HCT116 (cell line): Measurements from ENCODE around the gene RPTOR. TPM values are rescaled to one million over a fixed set of nuclear protein-coding genes. Genes with fewer than 3 reads are reported as not detected.

Source experiments
- ATAC-seq: fragments of 200-7000 bp; cut with Tn5 transposase; 2 replicates; pipeline ENCODE4 v1.9.1; 2020; ENCODE audit warnings: mild to moderate bottlenecking, moderate library complexity
- BruUV-seq: library from RNA; stranded (reverse); fragments of 400-500 nt; replicated peaks from 2 replicates; lab custom pipeline; 2021; lab: Mats Ljungman, UMichigan
- CTCF ChIA-PET: fragments of 300-600 bp; sonication (Branson Sonifier 250); formaldehyde crosslinking; loops from one replicate; lab custom pipeline; 2021; ENCODE audit warnings: antibody characterized with exemption; lab: Charles Lee
- POLR2A ChIA-PET: fragments of 300-600, 350-600 bp; sonication (Branson Sonifier 250); formaldehyde crosslinking; loops from one replicate; lab custom pipeline; 2021; ENCODE audit warnings: antibody characterized with exemption; lab: Charles Lee
- RAD21 ChIA-PET, 2 experiments: fragments of 300-600 bp; sonication (Branson Sonifier 250); formaldehyde crosslinking; loops; one replicate each; lab custom pipeline; 2023; ENCODE audit warnings: low total read pairs in 2 of 2; ENCODE audit not compliant: uncharacterized antibody in 2 of 2, unreplicated experiment in 2 of 2, low non-redundant PET in 1 of 2; lab: Charles Lee
- DNase-seq: peaks from one replicate; pipeline ENCODE4 v3.0.0-alpha.2; 2010; ENCODE audit warnings: low read depth, low spot score
- H2AFZ ChIP-seq: fragments of 200-600 bp; shearing (Covaris generic), sonication (generic); 2 replicates; pipeline ENCODE4 v1.6.1; 2017; ENCODE audit warnings: low read depth, mixed run types, mixed read lengths, antibody characterized with exemption, low read length; ENCODE audit not compliant: poor library complexity, severe bottlenecking
- H3K27ac ChIP-seq: 2 replicates; pipeline ENCODE4 v1.5.1; 2012; ENCODE audit warnings: low read depth, low read length
- H3K27me3 ChIP-seq: fragments of 200-600 bp; sonication (generic); 2 replicates; pipeline ENCODE4 v1.6.1; 2016; ENCODE audit warnings: mixed run types, low read length, mixed read lengths; ENCODE audit not compliant: insufficient read depth
- H3K36me3 ChIP-seq, 2 experiments: fragments of 200-500 bp in 1 of 2; fragments of 200-600 bp in 1 of 2; sonication (Bioruptor generic) in 1 of 2; sonication (generic) in 1 of 2; 2 replicates each; pipeline versions ENCODE4 v1.5.1 to v1.6.1; 2014 to 2016; ENCODE audit warnings: low read length in 2 of 2, inconsistent platforms in 1 of 2, mixed read lengths in 1 of 2, mixed run types in 1 of 2; ENCODE audit not compliant: insufficient read depth in 2 of 2, control insufficient read depth in 1 of 2
- H3K4me1 ChIP-seq, 2 experiments: fragments of 200-600 bp in 1 of 2; sonication (generic) in 1 of 2; 2 replicates each; pipeline versions ENCODE4 v1.5.1 to v1.6.1; 2012 to 2017; ENCODE audit warnings: low read length in 2 of 2, inconsistent platforms in 1 of 2, mild to moderate bottlenecking in 1 of 2, mixed read lengths in 1 of 2, mixed run types in 1 of 2, moderate library complexity in 1 of 2; ENCODE audit not compliant: insufficient read depth in 2 of 2, control insufficient read depth in 1 of 2
- H3K4me2 ChIP-seq: fragments of 200-600 bp; sonication (generic); 2 replicates; pipeline ENCODE4 v1.6.1; 2017; ENCODE audit warnings: mixed run types, low read length, mixed read lengths
- H3K4me3 ChIP-seq, 2 experiments: fragments of 200-600 bp in 1 of 2; sonication (generic) in 1 of 2; replicated peaks in 1 of 2; 2 replicates each; pipeline ENCODE4 v1.5.1; 2011 to 2016; ENCODE audit warnings: low read length in 2 of 2, control low read depth in 1 of 2, low read depth in 1 of 2, mild to moderate bottlenecking in 1 of 2, mixed read lengths in 1 of 2, mixed run types in 1 of 2
- H3K79me2 ChIP-seq: fragments of 200-600 bp; sonication (generic); 2 replicates; pipeline ENCODE4 v1.6.1; 2017; ENCODE audit warnings: mild to moderate bottlenecking, mixed run types, low read length, moderate library complexity, mixed read lengths; ENCODE audit not compliant: insufficient read depth
- H3K9ac ChIP-seq: fragments of 200-600 bp; sonication (generic); 2 replicates; pipeline ENCODE4 v1.6.1; 2016; ENCODE audit warnings: low read length, mixed read lengths
- H3K9me2 ChIP-seq: fragments of 200-600 bp; sonication (generic), shearing (Covaris generic); 2 replicates; pipeline ENCODE4 v1.6.1; 2017; ENCODE audit warnings: mixed run types, mild to moderate bottlenecking, moderate library complexity; ENCODE audit not compliant: insufficient read depth
- H3K9me3 ChIP-seq, 2 experiments: fragments of 200-500 bp in 1 of 2; fragments of 200-600 bp in 1 of 2; sonication (Bioruptor generic) in 1 of 2; sonication (generic) in 1 of 2; 2 replicates each; pipeline ENCODE4 v1.6.1; 2014 to 2017; ENCODE audit warnings: low read length in 2 of 2, mixed read lengths in 2 of 2, inconsistent platforms in 1 of 2, low read depth in 1 of 2, mild to moderate bottlenecking in 1 of 2, mixed run types in 1 of 2, moderate library complexity in 1 of 2; ENCODE audit not compliant: control insufficient read depth in 1 of 2, insufficient read depth in 1 of 2
- H4K20me1 ChIP-seq: fragments of 200-600 bp; sonication (generic), shearing (Covaris generic); 2 replicates; pipeline ENCODE4 v1.6.1; 2017; ENCODE audit warnings: mixed run types, mild to moderate bottlenecking, moderate library complexity; ENCODE audit not compliant: insufficient read depth
- CEBPB ChIP-seq: IDR thresholded peaks from 2 replicates; pipeline ENCODE4 v1.6.1; 2012; ENCODE audit warnings: low read depth
- EGR1 ChIP-seq: IDR thresholded peaks from 2 replicates; pipeline ENCODE4 v1.6.1; 2012; ENCODE audit warnings: low read depth
- ELF1 ChIP-seq: IDR thresholded peaks from 2 replicates; pipeline ENCODE4 v1.6.1; 2012; ENCODE audit warnings: low read depth, borderline replicate concordance
- POLR2A ChIP-seq: IDR thresholded peaks from 2 replicates; pipeline ENCODE4 v1.7.0; 2011; ENCODE audit warnings: borderline replicate concordance; ENCODE audit not compliant: insufficient read depth, insufficient read length; ENCODE audit errors: extremely low read depth
- SIN3A ChIP-seq: IDR thresholded peaks from 2 replicates; pipeline ENCODE4 v1.6.1; 2012; ENCODE audit warnings: low read depth
- SP1 ChIP-seq: IDR thresholded peaks from 2 replicates; pipeline ENCODE4 v1.6.1; 2012; ENCODE audit warnings: low read depth
- TCF7L2 ChIP-seq: IDR thresholded peaks from 2 replicates; pipeline ENCODE4 v1.7.0; 2011; ENCODE audit warnings: borderline replicate concordance, inconsistent platforms; ENCODE audit not compliant: insufficient read depth, insufficient read length; ENCODE audit errors: extremely low read depth
- YY1 ChIP-seq: IDR thresholded peaks from 2 replicates; pipeline ENCODE4 v1.6.1; 2011; ENCODE audit warnings: low read length, low read depth, moderate library complexity, mild to moderate bottlenecking; ENCODE audit not compliant: insufficient replicate concordance; ENCODE audit errors: extremely low read depth
- intact Hi-C: fragments of 100-400 bp; cut with micrococcal nuclease; formaldehyde crosslinking; loops from 2 replicates; pipeline ENCODE4 v1.10.0; 2022
- total RNA-seq: library from RNA; stranded (reverse); gene quantifications from one replicate; pipeline ENCODE4 v1.2.1, GENCODE V29; 2021; ENCODE audit not compliant: unreplicated experiment
- TF ChIP-seq, protein P1 (sequence below): IDR thresholded peaks from 2 replicates; pipeline ENCODE4 v1.6.1; 2011; ENCODE audit warnings: mild to moderate bottlenecking, low read length, moderate library complexity; ENCODE audit not compliant: insufficient replicate concordance; ENCODE audit errors: extremely low read depth

RPTOR gene
- total RNA-seq, 1 experiment from 2014 or later: 69.5 TPM

DNA sequence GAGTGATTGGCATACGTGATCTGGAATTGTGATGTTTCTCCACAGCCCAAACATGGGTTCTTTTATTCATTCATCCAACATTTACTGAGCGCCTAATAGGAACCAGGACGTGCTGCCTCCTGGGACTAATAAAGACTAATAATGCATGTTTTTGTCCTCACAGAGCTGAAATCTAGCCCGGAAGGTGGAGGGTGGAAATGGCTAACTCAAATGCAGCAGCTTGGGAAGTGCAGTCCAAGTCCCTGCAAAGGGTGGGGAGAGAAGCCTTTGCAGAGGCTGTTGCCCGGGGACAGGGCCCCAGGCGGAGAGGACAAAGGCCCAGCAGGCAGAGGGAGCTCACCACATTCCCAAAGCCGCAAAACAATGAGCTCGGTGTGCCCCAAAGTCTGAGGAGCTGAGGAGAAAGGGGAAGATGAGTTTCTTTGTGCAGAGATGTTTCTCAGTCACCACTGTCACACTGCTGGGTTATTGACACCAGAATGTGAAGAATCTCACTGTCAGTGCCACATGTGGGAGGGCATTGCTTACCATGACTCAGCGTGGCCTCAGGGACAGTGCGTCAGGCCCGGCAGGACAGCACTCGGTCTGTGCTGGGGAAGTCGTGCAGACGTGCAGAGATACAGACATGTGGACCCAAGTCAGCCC, 328.8 kb downstream of the RPTOR start:
- Histone ChIP-seq H3K4me1 (peaks cover 0 to 11% of the 10 kb centered on the region in 2 experiments; a peak in 1 of 4 replicates), H3K36me3 (no peaks in the 10 kb centered on the region), H4K20me1 (no peaks in the 10 kb centered on the region), H3K9me3 (no peaks in the 10 kb centered on the region), H3K9me2 (no peaks in the 10 kb centered on the region), H3K9ac (no peak overlapping the region), H2AFZ (no peak overlapping the region), H3K79me2 (no peaks in the 10 kb centered on the region), H3K4me3 (no peak overlapping the region), H3K4me2 (no peak overlapping the region), H3K27me3 (no peaks in the 10 kb centered on the region), H3K27ac (no peak overlapping the region)
- BruUV-seq: no TSS peak
- RAD21 ChIA-PET: no interaction called here
- CTCF ChIA-PET: no interaction called here
- no peak for DNase-seq
- intact Hi-C loops: no loop called here
- no peak for TF ChIP-seq EGR1
- no peak for TF ChIP-seq SP1
- no peak for TF ChIP-seq TCF7L2
- no peak for TF ChIP-seq SIN3A
- TF ChIP-seq YY1: no peak
- TF ChIP-seq ELF1: no peak
- no peak for TF ChIP-seq POLR2A
- no peak for TF ChIP-seq CEBPB
- TF ChIP-seq, protein P1, sequence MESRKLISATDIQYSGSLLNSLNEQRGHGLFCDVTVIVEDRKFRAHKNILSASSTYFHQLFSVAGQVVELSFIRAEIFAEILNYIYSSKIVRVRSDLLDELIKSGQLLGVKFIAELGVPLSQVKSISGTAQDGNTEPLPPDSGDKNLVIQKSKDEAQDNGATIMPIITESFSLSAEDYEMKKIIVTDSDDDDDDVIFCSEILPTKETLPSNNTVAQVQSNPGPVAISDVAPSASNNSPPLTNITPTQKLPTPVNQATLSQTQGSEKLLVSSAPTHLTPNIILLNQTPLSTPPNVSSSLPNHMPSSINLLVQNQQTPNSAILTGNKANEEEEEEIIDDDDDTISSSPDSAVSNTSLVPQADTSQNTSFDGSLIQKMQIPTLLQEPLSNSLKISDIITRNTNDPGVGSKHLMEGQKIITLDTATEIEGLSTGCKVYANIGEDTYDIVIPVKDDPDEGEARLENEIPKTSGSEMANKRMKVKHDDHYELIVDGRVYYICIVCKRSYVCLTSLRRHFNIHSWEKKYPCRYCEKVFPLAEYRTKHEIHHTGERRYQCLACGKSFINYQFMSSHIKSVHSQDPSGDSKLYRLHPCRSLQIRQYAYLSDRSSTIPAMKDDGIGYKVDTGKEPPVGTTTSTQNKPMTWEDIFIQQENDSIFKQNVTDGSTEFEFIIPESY: no peak
- peak; percentile 49; the same call in 1 of the 2 replicates for ATAC-seq
- POLR2A ChIA-PET: no interaction called here
